Endothelial cell of umbilical vein (primary cell): ENCODE measurements around the gene ACADVL. TPM values are rescaled to one million over a fixed set of nuclear protein-coding genes. Genes with fewer than 3 reads are reported as not detected.

ENCODE experiments used
- BruUV-seq: library from RNA; stranded (reverse); fragments of 400-500 nt; replicated peaks from 2 replicates; lab custom pipeline; 2021; lab: Mats Ljungman, UMichigan
- CTCF ChIA-PET: fragments of 300-600, 350-600 bp; sonication (Branson Sonifier 250); formaldehyde crosslinking; loops from one replicate; lab custom pipeline; 2021; ENCODE audit warnings: antibody characterized with exemption, inconsistent platforms; lab: Charles Lee
- POLR2A ChIA-PET: fragments of 300-600, 350-600 bp; sonication (Branson Sonifier 250); formaldehyde crosslinking; loops from one replicate; lab custom pipeline; 2021; ENCODE audit warnings: antibody characterized with exemption, inconsistent platforms; lab: Charles Lee
- DNase-seq: peaks from one replicate; pipeline ENCODE4 v3.0.0-alpha.2; 2011; ENCODE audit warnings: low read depth, low spot score
- FAIRE-seq: peaks from 2 replicates; lab custom pipeline; 2011; peaks lifted over from hg19 to GRCh38; lab: Jason Lieb, UNC
- H2AFZ ChIP-seq: 2 replicates; pipeline ENCODE4 v1.6.0; 2012; ENCODE audit warnings: low read depth, low read length, control low read depth, inconsistent platforms
- H3K27ac ChIP-seq: 2 replicates; pipeline ENCODE4 v1.5.1; 2011; ENCODE audit warnings: low read depth, mild to moderate bottlenecking, control low read depth, low read length, moderate library complexity; ENCODE audit not compliant: insufficient read depth
- H3K27me3 ChIP-seq, 2 experiments: 2 replicates each; pipeline versions ENCODE4 v1.6.0 to v1.6.1; 2011; ENCODE audit warnings: low read length in 2 of 2, mixed read lengths in 1 of 2; ENCODE audit not compliant: control insufficient read depth in 2 of 2, insufficient read depth in 2 of 2
- H3K36me3 ChIP-seq, 2 experiments: 2 replicates in 1 of 2; 3 replicates in 1 of 2; pipeline ENCODE4 v1.5.1; 2011; ENCODE audit warnings: low read length in 2 of 2, mild to moderate bottlenecking in 1 of 2, moderate library complexity in 1 of 2; ENCODE audit not compliant: control insufficient read depth in 2 of 2, insufficient read depth in 2 of 2; ENCODE audit errors: extremely low read depth in 1 of 2
- H3K4me1 ChIP-seq: 3 replicates; pipeline ENCODE4 v1.5.1; 2011; ENCODE audit warnings: mild to moderate bottlenecking, low read length; ENCODE audit not compliant: control insufficient read depth, insufficient read depth; ENCODE audit errors: extremely low read depth
- H3K4me2 ChIP-seq: 2 replicates; pipeline ENCODE4 v1.6.1; 2011; ENCODE audit warnings: low read length, control low read depth, mixed read lengths; ENCODE audit not compliant: insufficient read depth
- H3K4me3 ChIP-seq, 3 experiments: fragments of 200-600 bp in 1 of 3; sonication (generic), shearing (Covaris generic) in 1 of 3; replicated peaks in 1 of 3; 2 replicates each; pipeline ENCODE4 v1.5.1; 2011 to 2016; ENCODE audit warnings: control low read depth in 3 of 3, low read length in 3 of 3, mild to moderate bottlenecking in 2 of 3, inconsistent platforms in 1 of 3, low read depth in 1 of 3, moderate library complexity in 1 of 3; ENCODE audit not compliant: insufficient read depth in 1 of 3
- H3K79me2 ChIP-seq: 2 replicates; pipeline ENCODE4 v1.6.0; 2012; ENCODE audit warnings: low read length, inconsistent platforms; ENCODE audit not compliant: control insufficient read depth, insufficient read depth
- H3K9ac ChIP-seq: replicated peaks from 2 replicates; pipeline ENCODE3; 2011; ENCODE audit warnings: low read length, control low read depth; ENCODE audit not compliant: insufficient read depth; ENCODE audit errors: extremely low read depth
- H3K9me1 ChIP-seq: replicated peaks from 3 replicates; pipeline ENCODE4 v1.6.0; 2011; ENCODE audit warnings: mild to moderate bottlenecking, low read length; ENCODE audit not compliant: control insufficient read depth, insufficient read depth; ENCODE audit errors: extremely low read depth
- H3K9me3 ChIP-seq: replicated peaks from 2 replicates; pipeline ENCODE4 v1.5.1; 2012; ENCODE audit warnings: low read length, inconsistent platforms; ENCODE audit not compliant: control insufficient read depth, insufficient read depth
- H4K20me1 ChIP-seq: replicated peaks from 2 replicates; pipeline ENCODE3; 2011; ENCODE audit warnings: mild to moderate bottlenecking, low read length; ENCODE audit not compliant: control insufficient read depth, insufficient read depth; ENCODE audit errors: extremely low read depth
- EZH2 ChIP-seq: IDR thresholded peaks from 2 replicates; pipeline ENCODE4 v1.6.1; 2012; ENCODE audit warnings: borderline replicate concordance, low read depth, mild to moderate bottlenecking, moderate library complexity, low read length, inconsistent platforms; ENCODE audit not compliant: severe bottlenecking
- FOS ChIP-seq: IDR thresholded peaks from 2 replicates; pipeline ENCODE4 v1.6.1; 2011; ENCODE audit warnings: mild to moderate bottlenecking, low read length, moderate library complexity, borderline replicate concordance; ENCODE audit not compliant: insufficient read depth
- GATA2 ChIP-seq: IDR thresholded peaks from 2 replicates; pipeline ENCODE4 v1.7.0; 2011; ENCODE audit warnings: low read depth, mild to moderate bottlenecking, moderate library complexity, mixed read lengths, low read length; ENCODE audit not compliant: insufficient read length, insufficient read depth
- JUN ChIP-seq: IDR thresholded peaks from 2 replicates; pipeline ENCODE4 v1.6.1; 2011; ENCODE audit warnings: borderline replicate concordance, low read depth; ENCODE audit not compliant: insufficient read length, insufficient read depth
- MYC ChIP-seq: IDR thresholded peaks from one replicate; pipeline ENCODE4 v1.6.1; 2011; ENCODE audit warnings: mild to moderate bottlenecking, low read depth, low read length
- POLR2A ChIP-seq: IDR thresholded peaks from 2 replicates; pipeline ENCODE4 v1.6.1; 2012; ENCODE audit warnings: low read depth, mild to moderate bottlenecking, control low read depth, low read length
- POLR2AphosphoS5 ChIP-seq: IDR thresholded peaks from 2 replicates; pipeline ENCODE4 v1.6.1; 2012; ENCODE audit warnings: low read depth, mild to moderate bottlenecking, control low read depth, low read length, moderate library complexity; ENCODE audit not compliant: insufficient read depth
- dilution Hi-C: fragments of 300-500 bp; cut with MboI; formaldehyde crosslinking; loops from one replicate; pipeline ENCODE4 v1.15.0; 2019; ENCODE audit warnings: low sequenced_read_pairs; ENCODE audit not compliant: extremely low pct_ligation_motif_present
- intact Hi-C: fragments of 100-400 bp; cut with micrococcal nuclease; formaldehyde crosslinking; loops from one replicate; pipeline ENCODE4 v1.10.0; 2022
- polyA plus RNA-seq, 4 experiments: library from polyadenylated mRNA; depleted of rRNA in 3 of 4; stranded (reverse) in 3 of 4; unstranded in 1 of 4; fragments of >200 nt; gene quantifications; 2 replicates each; pipeline versions ENCODE4 v1.2.1 to v1.2.3, GENCODE V29; 2011 to 2012; ENCODE audit warnings: missing spikeins in 1 of 4
- total RNA-seq: library from RNA; stranded (reverse); gene quantifications from 2 replicates; pipeline ENCODE4 v1.2.3, GENCODE V29; 2021
- TF ChIP-seq, protein P1 (sequence below), 2 donors: IDR thresholded peaks; 1 replicate in 1 of 2; 2 replicates in 1 of 2; pipeline ENCODE4 v1.5.1; 2011; ENCODE audit warnings: low read length in 2 of 2, mild to moderate bottlenecking in 2 of 2, moderate library complexity in 2 of 2, control low read depth in 1 of 2, inconsistent platforms in 1 of 2, low read depth in 1 of 2; ENCODE audit not compliant: insufficient read depth in 1 of 2; ENCODE audit errors: extremely low read depth in 1 of 2
- TF ChIP-seq, protein P2 (sequence below): IDR thresholded peaks from 2 replicates; pipeline ENCODE4 v1.6.1; 2011; ENCODE audit not compliant: insufficient read depth, insufficient read length

The ACADVL gene
- total and polyA plus RNA-seq, 2 donors (not counting 3 experiments of a cell fraction or from before 2014, with no cell fraction given): 308 to 376 TPM

DNA sequence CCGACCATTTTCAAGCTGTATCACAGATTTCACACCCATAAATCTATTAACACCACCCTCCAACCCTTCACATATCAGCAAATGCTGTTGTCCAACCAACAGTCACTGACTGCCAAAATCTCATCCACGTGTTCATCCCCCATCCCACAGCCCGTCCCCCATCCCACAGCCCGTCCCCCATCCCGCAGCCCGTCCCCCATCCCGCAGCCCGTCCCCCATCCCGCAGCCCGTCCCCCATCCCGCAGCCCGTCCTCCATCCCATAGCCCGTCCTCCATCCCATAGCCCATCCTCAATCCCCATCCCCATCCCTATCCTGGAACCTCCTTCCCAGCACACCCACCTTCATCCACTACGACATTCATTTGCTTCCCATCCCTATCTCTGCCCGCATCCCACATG is 14.2 kb upstream of the ACADVL start:
- no peak overlapping the region for H2AFZ ChIP-seq
- BruUV-seq: no TSS peak
- dilution Hi-C loops: no loop called here

More for the DNA sequence above, 14.2 kb upstream of the ACADVL start:
- peaks cover 6% of the 10 kb centered on the region for H3K4me1 ChIP-seq
- H3K4me3 ChIP-seq: peak overlapping the region in 1 of 3 experiments; percentile 22
- H3K79me2 ChIP-seq: no peaks in the 10 kb centered on the region
- FAIRE-seq (no peak), DNase-seq (no peak)
- no peaks in the 10 kb centered on the region for H4K20me1 ChIP-seq
- H3K27ac ChIP-seq: peak overlapping the region; percentile 14
- peaks cover 3 to 18% of the 10 kb centered on the region in 2 experiments for H3K36me3 ChIP-seq
- POLR2A ChIA-PET: no interaction called here
- no peaks in the 10 kb centered on the region for H3K27me3 ChIP-seq
- H3K4me2 ChIP-seq: peak overlapping the region; percentile 51
- CTCF ChIA-PET: no interaction called here
- no peaks in the 10 kb centered on the region for H3K9me3 ChIP-seq
- no peak for TF ChIP-seq GATA2
- TF ChIP-seq, protein P1, sequence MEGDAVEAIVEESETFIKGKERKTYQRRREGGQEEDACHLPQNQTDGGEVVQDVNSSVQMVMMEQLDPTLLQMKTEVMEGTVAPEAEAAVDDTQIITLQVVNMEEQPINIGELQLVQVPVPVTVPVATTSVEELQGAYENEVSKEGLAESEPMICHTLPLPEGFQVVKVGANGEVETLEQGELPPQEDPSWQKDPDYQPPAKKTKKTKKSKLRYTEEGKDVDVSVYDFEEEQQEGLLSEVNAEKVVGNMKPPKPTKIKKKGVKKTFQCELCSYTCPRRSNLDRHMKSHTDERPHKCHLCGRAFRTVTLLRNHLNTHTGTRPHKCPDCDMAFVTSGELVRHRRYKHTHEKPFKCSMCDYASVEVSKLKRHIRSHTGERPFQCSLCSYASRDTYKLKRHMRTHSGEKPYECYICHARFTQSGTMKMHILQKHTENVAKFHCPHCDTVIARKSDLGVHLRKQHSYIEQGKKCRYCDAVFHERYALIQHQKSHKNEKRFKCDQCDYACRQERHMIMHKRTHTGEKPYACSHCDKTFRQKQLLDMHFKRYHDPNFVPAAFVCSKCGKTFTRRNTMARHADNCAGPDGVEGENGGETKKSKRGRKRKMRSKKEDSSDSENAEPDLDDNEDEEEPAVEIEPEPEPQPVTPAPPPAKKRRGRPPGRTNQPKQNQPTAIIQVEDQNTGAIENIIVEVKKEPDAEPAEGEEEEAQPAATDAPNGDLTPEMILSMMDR (IDR thresholded peaks at IDR 0.05; ENCODE audit: extremely low read depth in 1 of 2, insufficient read depth in 1 of 2, low read depth in 1 of 2, low read length in 2 of 2): no peak
- TF ChIP-seq, protein P2, sequence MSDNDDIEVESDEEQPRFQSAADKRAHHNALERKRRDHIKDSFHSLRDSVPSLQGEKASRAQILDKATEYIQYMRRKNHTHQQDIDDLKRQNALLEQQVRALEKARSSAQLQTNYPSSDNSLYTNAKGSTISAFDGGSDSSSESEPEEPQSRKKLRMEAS: no peak
- no peak for TF ChIP-seq MYC
- TF ChIP-seq EZH2: no peak
- no peak for TF ChIP-seq POLR2A
- no peak for TF ChIP-seq FOS
- no peak for TF ChIP-seq JUN
- TF ChIP-seq POLR2AphosphoS5: no peak
- no peaks in the 10 kb centered on the region for H3K9me1 ChIP-seq
- intact Hi-C loops: loop anchor here (1.0 kb wide), 1 partner anchor 9 kb away; no protein-coding TSS in a partner anchor
- H3K9ac ChIP-seq: no peak overlapping the region
